SK-N-SH (cell line): Measurements from ENCODE around the gene ITPRID2. TPM values are rescaled to one million over a fixed set of nuclear protein-coding genes. Genes with fewer than 3 reads are reported as not detected.
A peak's percentile ranks its signal among the peaks of the same experiment; 100 is the strongest.

Experiments used
- CTCF ChIA-PET: fragments of 300-600, 350-600 bp; formaldehyde crosslinking; extraction: SDS; loops from one replicate; lab custom pipeline; 2021; lab: Yijun Ruan, JAX
- POLR2A ChIA-PET: fragments of 350-600 bp; sonication (Branson Sonifier 250); formaldehyde crosslinking; extraction: SDS; loops from one replicate; lab custom pipeline; 2020; ENCODE audit warnings: antibody characterized with exemption, inconsistent platforms; lab: Yijun Ruan, JAX
- DNase-seq: peaks from one replicate; pipeline ENCODE4 v3.0.0; 2012
- H2AFZ ChIP-seq: fragments of 200-600 bp; sonication (generic); 2 replicates; pipeline ENCODE4 v1.8.1; 2016; ENCODE audit warnings: antibody characterized with exemption, mild to moderate bottlenecking, low read depth
- H3F3A ChIP-seq: fragments of 200-600 bp; sonication (generic); replicated peaks from 2 replicates; pipeline ENCODE3; 2016; ENCODE audit warnings: antibody characterized with exemption, mild to moderate bottlenecking; ENCODE audit not compliant: insufficient read depth
- H3K27ac ChIP-seq, 2 experiments: fragments of 200-500 bp in 1 of 2; fragments of 200-600 bp in 1 of 2; sonication (Bioruptor generic) in 1 of 2; sonication (generic), shearing (Covaris generic) in 1 of 2; 2 replicates each; pipeline versions ENCODE4 v1.5.1 to v1.6.1; 2014 to 2016; ENCODE audit warnings: low read depth in 2 of 2, inconsistent platforms in 1 of 2, low read length in 1 of 2, mild to moderate bottlenecking in 1 of 2, mixed read lengths in 1 of 2
- H3K27me3 ChIP-seq: fragments of 200-600 bp; sonication (generic), shearing (Covaris generic); 2 replicates; pipeline ENCODE4 v1.6.1; 2016; ENCODE audit warnings: mixed run types; ENCODE audit not compliant: insufficient read depth
- H3K36me3 ChIP-seq, 2 experiments: fragments of 200-500 bp in 1 of 2; fragments of 200-600 bp in 1 of 2; sonication (Bioruptor generic) in 1 of 2; sonication (generic) in 1 of 2; replicated peaks in 1 of 2; 2 replicates each; pipeline versions ENCODE3 to v1.5.1; 2014 to 2016; ENCODE audit warnings: low read length in 1 of 2, mild to moderate bottlenecking in 1 of 2; ENCODE audit not compliant: insufficient read depth in 2 of 2, control insufficient read depth in 1 of 2
- H3K4me1 ChIP-seq, 2 experiments: fragments of 200-500 bp in 1 of 2; fragments of 200-600 bp in 1 of 2; sonication (Bioruptor generic) in 1 of 2; sonication (generic), shearing (Covaris generic) in 1 of 2; 2 replicates each; pipeline versions ENCODE4 v1.5.1 to v1.6.1; 2014 to 2016; ENCODE audit warnings: low read depth in 1 of 2, low read length in 1 of 2, mixed run types in 1 of 2; ENCODE audit not compliant: insufficient read depth in 2 of 2, control insufficient read depth in 1 of 2
- H3K4me2 ChIP-seq: fragments of 200-600 bp; sonication (generic), shearing (Covaris generic); 2 replicates; pipeline ENCODE4 v1.6.1; 2017; ENCODE audit warnings: mixed run types
- H3K4me3 ChIP-seq, 2 experiments: fragments of 200-500 bp in 1 of 2; fragments of 200-600 bp in 1 of 2; sonication (Bioruptor generic) in 1 of 2; sonication (generic), shearing (Covaris generic) in 1 of 2; 2 replicates each; pipeline versions ENCODE4 v1.5.1 to v1.8.1; 2014 to 2016; ENCODE audit warnings: low read depth in 2 of 2, inconsistent platforms in 1 of 2, low read length in 1 of 2, mild to moderate bottlenecking in 1 of 2, mixed read lengths in 1 of 2, moderate library complexity in 1 of 2
- H3K79me2 ChIP-seq: fragments of 200-600 bp; sonication (generic); 2 replicates; pipeline ENCODE4 v1.8.1; 2017; ENCODE audit warnings: mild to moderate bottlenecking; ENCODE audit not compliant: insufficient read depth
- H3K9ac ChIP-seq: fragments of 200-600 bp; sonication (generic); 2 replicates; pipeline ENCODE4 v1.6.1; 2017; ENCODE audit warnings: mixed run types
- H3K9me2 ChIP-seq: fragments of 200-600 bp; sonication (generic); 2 replicates; pipeline ENCODE4 v1.6.1; 2017; ENCODE audit warnings: mixed run types
- H3K9me3 ChIP-seq: fragments of 200-600 bp; sonication (generic); 2 replicates; pipeline ENCODE4 v1.6.1; 2017; ENCODE audit warnings: mixed run types, mild to moderate bottlenecking, moderate library complexity
- H4K20me1 ChIP-seq: fragments of 200-600 bp; sonication (generic); 2 replicates; pipeline ENCODE4 v1.6.1; 2017; ENCODE audit warnings: mild to moderate bottlenecking, mixed run types; ENCODE audit not compliant: insufficient read depth
- CHD2 ChIP-seq: fragments of 150-350 bp; IDR thresholded peaks from 2 replicates; pipeline ENCODE4 v1.6.1; 2018; ENCODE audit warnings: low read length; ENCODE audit not compliant: partially characterized antibody
- EP300 ChIP-seq, 2 experiments: IDR thresholded peaks; 2 replicates each; pipeline versions ENCODE4 v1.4.0 to v1.6.1; 2012; ENCODE audit warnings: borderline replicate concordance in 1 of 2, low read depth in 1 of 2, low read length in 1 of 2
- EZH2phosphoT487 ChIP-seq: fragments of 200-600 bp; sonication (generic); IDR thresholded peaks from 2 replicates; pipeline ENCODE4 v1.6.1; 2017; ENCODE audit warnings: low read depth, mixed run types, mild to moderate bottlenecking, antibody characterized with exemption, moderate library complexity, borderline replicate concordance
- FOXJ3 ChIP-seq: sonication (generic); formaldehyde crosslinking; IDR thresholded peaks from 2 replicates; pipeline ENCODE4 v1.5.1; 2020; ENCODE audit warnings: mild to moderate bottlenecking, missing genetic modification reagents
- FOXM1 ChIP-seq: IDR thresholded peaks from 2 replicates; pipeline ENCODE4 v1.4.0; 2012; ENCODE audit warnings: low read depth, mild to moderate bottlenecking
- GABPA ChIP-seq: IDR thresholded peaks from 2 replicates; pipeline ENCODE4 v1.4.0; 2012; ENCODE audit warnings: low read depth, mild to moderate bottlenecking
- GATA2 ChIP-seq: sonication (generic); formaldehyde crosslinking; IDR thresholded peaks from 2 replicates; pipeline ENCODE4 v1.5.0; 2020; ENCODE audit warnings: mild to moderate bottlenecking, missing genetic modification reagents
- JUND ChIP-seq: IDR thresholded peaks from 2 replicates; pipeline ENCODE4 v1.4.0; 2012
- MAX ChIP-seq: IDR thresholded peaks from 2 replicates; pipeline ENCODE4 v1.4.0; 2012; ENCODE audit warnings: low read depth
- MEF2A ChIP-seq: IDR thresholded peaks from 2 replicates; pipeline ENCODE4 v1.4.0; 2012; ENCODE audit warnings: low read depth, borderline replicate concordance
- MXI1 ChIP-seq: IDR thresholded peaks from 2 replicates; pipeline ENCODE4 v1.6.1; 2012; ENCODE audit warnings: mild to moderate bottlenecking, low read depth, low read length, improper control_type of control experiment
- NFIC ChIP-seq: IDR thresholded peaks from 2 replicates; pipeline ENCODE4 v1.4.0; 2012; ENCODE audit warnings: borderline replicate concordance
- NRF1 ChIP-seq: IDR thresholded peaks from 2 replicates; pipeline ENCODE4 v1.6.1; 2012; ENCODE audit warnings: low read depth, mild to moderate bottlenecking, low read length
- POLR2AphosphoS5 ChIP-seq: IDR thresholded peaks from 2 replicates; pipeline ENCODE4 v1.6.1; 2012; ENCODE audit warnings: low read depth, low read length
- RAD21 ChIP-seq: IDR thresholded peaks from 2 replicates; pipeline ENCODE4 v1.6.1; 2012; ENCODE audit warnings: mild to moderate bottlenecking, low read length
- RXRA ChIP-seq: IDR thresholded peaks from 2 replicates; pipeline ENCODE4 v1.4.0; 2012; ENCODE audit warnings: low read depth, mild to moderate bottlenecking, borderline replicate concordance
- TCF12 ChIP-seq: IDR thresholded peaks from 2 replicates; pipeline ENCODE4 v1.4.0; 2012
- USF1 ChIP-seq: IDR thresholded peaks from 2 replicates; pipeline ENCODE4 v1.4.0; 2012; ENCODE audit warnings: low read depth, borderline replicate concordance
- WGBS: methylation state at CpG from one replicate; pipeline ENCODE4 v1.1.6; 2017; ENCODE audit warnings: low lambda C conversion rate; 5-methylcytosine and 5-hydroxymethylcytosine counted together
- polyA plus RNA-seq, 3 experiments: library from polyadenylated mRNA; depleted of rRNA; stranded (reverse); fragments of >200 nt; gene quantifications; 2 replicates each; pipeline ENCODE4 v1.2.3, GENCODE V29; 2012
- TF ChIP-seq, protein P1 (sequence below): fragments of 150-350 bp; IDR thresholded peaks from 2 replicates; pipeline ENCODE4 v1.6.1; 2016; ENCODE audit warnings: mild to moderate bottlenecking, low read depth, low read length

The ITPRID2 gene
- polyA plus RNA-seq, 1 of the 3 experiments (the other 2 are of a cell fraction) = 41.9 TPM

GRCh38 chr2:181895818-181896217 is 4.3 kb downstream of the ITPRID2 start:
- Histone ChIP-seq H3F3A (peaks cover 5% of the 10 kb centered on the region), H3K27ac (no peak overlapping the region), H3K4me1 (peaks cover 5 to 24% of the 10 kb centered on the region in 2 experiments; a peak in 2 of 4 replicates), H3K27me3 (no peaks in the 10 kb centered on the region), H3K4me2 (peak overlapping the region; percentile 46), H4K20me1 (peaks cover 9% of the 10 kb centered on the region; the same call in 1 of the 2 replicates), H3K36me3 (peaks cover 59 to 78% of the 10 kb centered on the region in 2 experiments), H2AFZ (no peak overlapping the region), H3K9ac (no peak overlapping the region), H3K9me2 (no peaks in the 10 kb centered on the region), H3K4me3 (peak overlapping the region in 1 of 2 experiments; percentile 12; a peak in 2 of 4 replicates), H3K9me3 (no peaks in the 10 kb centered on the region), H3K79me2 (peaks cover 71% of the 10 kb centered on the region)
- ChIA-PET POLR2A (no interaction called here), CTCF (interaction anchor here (1.0 to 2.0 kb wide), 4 partner anchors 8 to 428 kb away, joined by 3 to 14 read pairs (median 3); no protein-coding TSS in a partner anchor)
- 56% methylated on average over 1 of the region's 1 CpG for WGBS
- no peak for TF ChIP-seq GABPA
- no peak for TF ChIP-seq FOXJ3 (CRISPR knock-in tag)
- no peak for TF ChIP-seq RAD21
- TF ChIP-seq GATA2 = no peak
- no peak for TF ChIP-seq MEF2A
- TF ChIP-seq NRF1 = no peak
- no peak for TF ChIP-seq RXRA
- no peak for TF ChIP-seq NFIC
- TF ChIP-seq, protein P1, sequence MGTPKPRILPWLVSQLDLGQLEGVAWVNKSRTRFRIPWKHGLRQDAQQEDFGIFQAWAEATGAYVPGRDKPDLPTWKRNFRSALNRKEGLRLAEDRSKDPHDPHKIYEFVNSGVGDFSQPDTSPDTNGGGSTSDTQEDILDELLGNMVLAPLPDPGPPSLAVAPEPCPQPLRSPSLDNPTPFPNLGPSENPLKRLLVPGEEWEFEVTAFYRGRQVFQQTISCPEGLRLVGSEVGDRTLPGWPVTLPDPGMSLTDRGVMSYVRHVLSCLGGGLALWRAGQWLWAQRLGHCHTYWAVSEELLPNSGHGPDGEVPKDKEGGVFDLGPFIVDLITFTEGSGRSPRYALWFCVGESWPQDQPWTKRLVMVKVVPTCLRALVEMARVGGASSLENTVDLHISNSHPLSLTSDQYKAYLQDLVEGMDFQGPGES = no peak
- no peak for TF ChIP-seq MAX
- TF ChIP-seq FOXM1 = no peak
- no peak for TF ChIP-seq MXI1
- TF ChIP-seq CHD2 = no peak
- TF ChIP-seq JUND = no peak
- no peak for TF ChIP-seq EZH2phosphoT487
- TF ChIP-seq POLR2AphosphoS5 = no peak
- no peak for TF ChIP-seq TCF12
- TF ChIP-seq USF1 = no peak
- no peak for TF ChIP-seq EP300 (IDR thresholded peaks at IDR 0.05; ENCODE audit: borderline replicate concordance in 1 of 2, low read depth in 1 of 2, low read length in 1 of 2)
- DNase-seq = no peak
